ENCODE measurements around the gene RAB6D.
"Not testable (repeated sequence)": the region's sequence is repeated elsewhere in the genome, so short reads cannot be mapped to it uniquely, and the experiment has no call there.

GRCh38 chr2:131363703-131364186, at the start of gene RAB6D:
- not testable (repeated sequence) for TF ChIP-seq CTCF (IDR thresholded peaks at IDR 0.05 in 2 of 3, conservative IDR thresholded peaks at IDR 0.05 in 1 of 3; ENCODE audit: insufficient read depth in 2 of 3, low read depth in 1 of 3, low read length in 3 of 3); MEIS2 (IDR thresholded peaks at IDR 0.05; ENCODE audit: partially characterized antibody); RAD21 (CRISPR knock-in tag; conservative IDR thresholded peaks at IDR 0.05 in 1 of 2, IDR thresholded peaks at IDR 0.05 in 1 of 2); POLR2AphosphoS5 (IDR thresholded peaks at IDR 0.05; ENCODE audit: control insufficient read depth, insufficient read depth, low read depth, low read length); SREBF2 (CRISPR knock-in tag; IDR thresholded peaks at IDR 0.05); SAFB2 (IDR thresholded peaks at IDR 0.05; ENCODE audit: borderline replicate concordance, low read depth, low read length, severe bottlenecking); HBP1 (CRISPR knock-in tag; IDR thresholded peaks at IDR 0.05); ZBTB17 (CRISPR knock-in tag; IDR thresholded peaks at IDR 0.05); RBM22 (IDR thresholded peaks at IDR 0.05; ENCODE audit: low read depth, low read length, poor library complexity, severe bottlenecking); MAFK (IDR thresholded peaks at IDR 0.05; ENCODE audit: low read length); U2AF2 (optimal IDR thresholded peaks at IDR 0.05; ENCODE audit: low read depth, low read length)

Data from K562 (cell line).